ENCODE results near the gene ASIC2. TPM values are rescaled to one million over a fixed set of nuclear protein-coding genes. Genes with fewer than 3 reads are reported as not detected.

ASIC2 gene
- total and polyA plus RNA-seq, 2 donors (not counting 3 experiments of a cell fraction or from before 2014, with no cell fraction given), result not detected

GRCh38 chr17:33120103-33120502, 173.0 kb downstream of the ASIC2 start:
- no peak overlapping the region for H3K4me3 ChIP-seq (replicated peaks in 1 of 3; ENCODE audit: insufficient read depth in 1 of 3, low read depth in 1 of 3, low read length in 3 of 3)

More at GRCh38 chr17:33120103-33120502, 173.0 kb downstream of the ASIC2 start:
- H3K27me3 ChIP-seq (ENCODE audit: control insufficient read depth in 2 of 2, insufficient read depth in 2 of 2, low read length in 2 of 2), result no peaks in the 10 kb centered on the region
- no TSS peak for BruUV-seq (replicated peaks)
- intact Hi-C loops (cut with micrococcal nuclease), result no loop called here
- ChIA-PET POLR2A (no interaction called here), CTCF (no interaction called here)
- dilution Hi-C loops (cut with MboI; ENCODE audit: extremely low pct_ligation_motif_present, low sequenced_read_pairs), result no loop called here
- H3K4me1 ChIP-seq (ENCODE audit: control insufficient read depth, extremely low read depth, insufficient read depth, low read length), result no peaks in the 10 kb centered on the region
- no peak overlapping the region for H2AFZ ChIP-seq (ENCODE audit: low read depth, low read length)
- no peaks in the 10 kb centered on the region for H3K79me2 ChIP-seq (ENCODE audit: control insufficient read depth, insufficient read depth, low read length)
- no peaks in the 10 kb centered on the region for H3K9me3 ChIP-seq (replicated peaks; ENCODE audit: control insufficient read depth, insufficient read depth, low read length)
- TF ChIP-seq MAX (IDR thresholded peaks at IDR 0.05; ENCODE audit: insufficient read depth, insufficient read length) (no peak), POLR2A (IDR thresholded peaks at IDR 0.05; ENCODE audit: low read depth, low read length) (no peak), EZH2 (IDR thresholded peaks at IDR 0.05; ENCODE audit: borderline replicate concordance, low read depth, low read length, severe bottlenecking) (no peak), CTCF (IDR thresholded peaks at IDR 0.05; ENCODE audit: extremely low read depth in 1 of 2, insufficient read depth in 1 of 2, low read depth in 1 of 2, low read length in 2 of 2) (no peak), POLR2AphosphoS5 (IDR thresholded peaks at IDR 0.05; ENCODE audit: insufficient read depth, low read depth, low read length) (no peak), MYC (IDR thresholded peaks at IDR 0.05; ENCODE audit: low read depth, low read length) (no peak), GATA2 (IDR thresholded peaks at IDR 0.05; ENCODE audit: insufficient read depth, insufficient read length, low read depth, low read length) (no peak), FOS (IDR thresholded peaks at IDR 0.05; ENCODE audit: borderline replicate concordance, insufficient read depth, low read length) (no peak), JUN (IDR thresholded peaks at IDR 0.05; ENCODE audit: borderline replicate concordance, insufficient read depth, insufficient read length, low read depth) (no peak)
- FAIRE-seq (no peak), DNase-seq (ENCODE audit: low read depth, low spot score) (no peak)
- no peak overlapping the region for H3K4me2 ChIP-seq (ENCODE audit: insufficient read depth, low read length)
- no peak overlapping the region for H3K27ac ChIP-seq (ENCODE audit: insufficient read depth, low read depth, low read length)
- H3K9me1 ChIP-seq (replicated peaks; ENCODE audit: control insufficient read depth, extremely low read depth, insufficient read depth, low read length), result no peaks in the 10 kb centered on the region
- no peaks in the 10 kb centered on the region for H3K36me3 ChIP-seq (ENCODE audit: control insufficient read depth in 2 of 2, extremely low read depth in 1 of 2, insufficient read depth in 2 of 2, low read length in 2 of 2)
- H4K20me1 ChIP-seq (replicated peaks; ENCODE audit: control insufficient read depth, extremely low read depth, insufficient read depth, low read length), result no peaks in the 10 kb centered on the region
- no peak overlapping the region for H3K9ac ChIP-seq (replicated peaks; ENCODE audit: extremely low read depth, insufficient read depth, low read length)

Measured in endothelial cell of umbilical vein (primary cell).